UCSD-AML1 (cell line): ENCODE measurements around the gene CCDC152.
"Not testable (repeated sequence)": the region's sequence is repeated elsewhere in the genome, so short reads cannot be mapped to it uniquely, and the experiment has no call there.

ENCODE experiments used
- DNase-seq: peaks from one replicate; lab custom pipeline; 2025; ENCODE audit not compliant: unreplicated experiment; lab: John Stamatoyannopoulos, UW

The CCDC152 gene

DNA sequence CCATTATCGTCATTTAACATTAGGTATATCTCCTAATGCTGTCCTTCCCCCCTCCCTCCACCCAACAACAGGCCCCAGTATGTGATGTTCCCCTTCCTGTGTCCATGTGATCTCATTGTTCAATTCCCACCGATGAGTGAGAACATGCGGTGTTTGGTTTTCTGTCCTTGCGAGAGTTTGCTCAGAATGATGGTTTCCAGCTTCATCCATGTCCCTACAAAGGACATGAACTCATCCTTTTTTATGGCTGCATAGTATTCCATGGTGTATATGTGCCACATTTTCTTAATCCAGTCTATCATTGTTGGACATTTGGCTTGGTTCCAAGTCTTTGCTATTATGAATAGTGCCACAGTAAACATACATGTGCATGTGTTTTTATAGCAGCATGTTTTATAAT lies 87.8 kb downstream of the CCDC152 start:
- DNase-seq: not testable (repeated sequence)

DNA sequence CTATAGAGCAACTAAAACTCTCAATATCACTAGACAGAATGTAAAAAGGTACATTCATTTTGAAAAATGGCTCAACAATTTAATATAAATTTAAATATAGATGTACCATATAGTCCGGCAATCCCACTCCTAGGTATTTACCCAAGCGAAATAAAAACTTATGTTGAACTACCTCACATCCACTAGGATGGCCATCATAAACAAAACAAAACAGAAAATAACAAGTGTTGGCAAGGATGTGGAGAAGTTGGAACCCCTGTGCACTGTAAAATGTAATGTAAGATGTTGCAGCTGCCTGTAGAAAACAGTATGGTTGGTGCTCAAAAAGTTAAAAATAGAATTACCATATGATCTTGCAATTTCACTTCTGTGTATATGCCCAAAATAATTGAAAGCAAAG lies 91.9 kb downstream of the CCDC152 start:
- no peak for DNase-seq

DNA sequence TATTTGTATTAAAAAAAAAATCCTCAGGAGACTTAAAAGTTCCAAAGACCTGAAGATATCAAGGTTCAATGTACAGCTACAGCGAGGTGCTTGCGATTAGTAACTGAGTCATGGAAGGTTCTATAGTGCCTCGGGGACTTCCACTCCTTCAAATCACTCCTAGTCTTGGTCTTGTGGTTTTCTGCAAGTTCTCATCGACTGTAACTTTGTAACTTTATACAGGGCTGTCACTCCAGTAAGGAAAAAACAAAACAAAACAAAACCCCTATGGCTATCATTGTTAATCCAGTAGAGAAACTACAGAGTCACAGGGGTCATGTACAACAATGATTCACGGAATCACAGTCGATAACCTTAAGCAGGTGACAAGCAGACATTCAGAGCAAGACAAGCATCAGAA lies 94.9 kb downstream of the CCDC152 start:
- DNase-seq: no peak
